HG02938 (cell line): ENCODE measurements around the gene CD69.

Experiments
- ATAC-seq: cut with Tn5 transposase; IDR thresholded peaks from one replicate; pipeline ENCODE4 v1.9.1; 2021; ENCODE audit warnings: mild to moderate bottlenecking, moderate library complexity; ENCODE audit not compliant: unreplicated experiment

CD69 gene

GRCh38 chr12:9782547-9783382 lies 22.1 kb upstream of the CD69 start:
- no peak for ATAC-seq

DNA sequence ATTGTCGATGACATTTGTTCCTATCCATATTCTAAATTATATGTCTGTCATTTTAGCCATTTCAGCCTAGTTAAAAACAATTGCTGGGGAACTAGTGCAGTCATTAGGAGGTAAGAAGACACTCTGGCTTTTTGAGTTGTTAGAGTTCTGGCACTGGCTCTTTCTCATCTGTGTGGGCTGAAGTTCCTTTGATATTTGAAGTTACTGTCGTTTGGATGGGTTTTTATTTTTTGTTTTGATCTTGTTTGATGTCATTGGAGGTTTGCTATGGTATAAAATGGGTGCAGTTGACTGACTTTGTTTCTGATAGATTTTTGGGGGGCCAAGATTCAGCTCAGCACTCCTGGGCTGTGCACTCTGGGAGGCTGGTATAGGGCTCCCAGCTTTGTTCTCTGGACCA lies 20.7 kb upstream of the CD69 start:
- ATAC-seq = no peak

GRCh38 chr12:9779209-9779608 lies 18.5 kb upstream of the CD69 start:
- no peak for ATAC-seq

- no peak for ATAC-seq
Observed at GRCh38 chr12:9776781-9777180, 16.1 kb upstream of the CD69 start.

- ATAC-seq = no peak
Observed at GRCh38 chr12:9773216-9773877, 12.6 kb upstream of the CD69 start.

DNA sequence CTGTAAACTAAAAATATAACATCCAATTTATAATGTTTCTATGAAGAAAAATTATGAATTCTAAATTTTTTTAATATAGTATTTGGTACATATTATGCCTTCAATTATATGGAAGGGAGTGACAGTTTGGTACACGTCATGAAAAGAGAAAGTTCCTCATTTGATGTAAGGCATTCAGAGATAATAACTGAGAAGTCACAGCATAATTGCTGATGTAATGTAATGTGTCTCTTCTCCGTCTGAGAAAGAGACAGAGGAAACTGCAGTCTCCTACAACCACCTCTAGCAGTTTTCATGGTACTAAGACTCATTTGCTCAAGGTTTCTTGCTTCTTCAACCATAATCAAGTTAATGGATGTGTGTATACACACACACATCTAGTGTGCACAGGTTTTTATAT lies 2.3 kb upstream of the CD69 start:
- ATAC-seq = no peak

GRCh38 chr12:9762369-9762768 lies 1.7 kb upstream of the CD69 start:
- ATAC-seq = no peak

DNA sequence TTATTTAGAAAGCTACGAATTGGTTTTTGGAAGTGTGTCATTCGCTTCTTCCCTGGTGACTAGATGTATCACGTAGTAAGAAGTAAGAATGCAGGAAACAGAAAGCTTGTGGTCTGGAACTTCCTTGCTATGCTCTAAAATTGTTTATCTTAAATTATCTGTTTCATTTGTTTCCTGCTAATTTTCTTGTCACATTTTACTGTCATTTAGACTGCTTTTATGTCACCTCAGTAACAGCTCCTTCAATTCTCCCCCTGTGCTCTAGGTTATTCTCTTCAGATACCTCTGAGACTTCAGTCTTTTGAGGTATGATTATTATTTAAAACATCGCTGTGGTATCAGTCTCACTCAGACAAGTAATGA lies 699 bp upstream of the CD69 start:
- no peak for ATAC-seq

DNA sequence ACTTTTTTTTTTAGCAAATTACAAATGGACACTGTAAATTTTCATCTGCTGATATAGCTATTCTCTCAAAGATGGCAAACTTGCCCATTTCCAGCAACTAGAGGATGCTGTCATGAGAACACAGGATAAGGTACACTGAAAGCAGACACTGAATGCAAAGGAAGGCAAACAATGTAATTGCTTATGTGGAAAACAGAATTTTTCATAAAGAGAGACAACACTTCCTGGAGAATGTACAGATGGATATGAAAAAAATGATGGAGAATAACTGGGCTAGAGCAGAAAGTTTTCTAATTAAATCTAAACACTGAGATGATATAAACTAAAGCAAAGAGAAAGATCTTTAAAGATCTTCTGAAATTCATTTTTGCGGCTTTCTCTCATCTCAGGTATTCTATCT lies 581 bp downstream of the CD69 start:
- ATAC-seq = no peak

DNA sequence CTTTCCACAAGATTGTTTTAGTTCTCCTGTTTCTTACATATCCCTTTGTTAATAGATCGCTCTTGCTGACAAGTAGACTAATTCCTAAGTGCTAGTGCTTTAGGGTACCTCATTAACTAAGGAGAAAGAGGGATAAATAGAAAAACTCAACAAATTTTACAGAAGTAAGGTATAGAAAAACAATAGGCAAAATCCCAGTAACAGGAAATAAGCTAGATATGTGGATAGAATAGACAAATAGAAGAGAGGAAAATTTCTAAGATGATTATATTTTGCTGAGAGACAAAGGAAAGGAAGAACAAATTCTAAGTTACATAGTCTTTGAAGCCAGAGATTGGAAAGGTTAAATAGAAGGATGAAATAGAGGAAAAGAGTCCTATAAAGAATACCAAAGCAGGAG lies 1.0 kb downstream of the CD69 start:
- ATAC-seq = no peak

- ATAC-seq = no peak
Observed at GRCh38 chr12:9758119-9758518, 2.6 kb downstream of the CD69 start.

GRCh38 chr12:9757433-9758025 lies 3.2 kb downstream of the CD69 start:
- ATAC-seq = no peak

DNA sequence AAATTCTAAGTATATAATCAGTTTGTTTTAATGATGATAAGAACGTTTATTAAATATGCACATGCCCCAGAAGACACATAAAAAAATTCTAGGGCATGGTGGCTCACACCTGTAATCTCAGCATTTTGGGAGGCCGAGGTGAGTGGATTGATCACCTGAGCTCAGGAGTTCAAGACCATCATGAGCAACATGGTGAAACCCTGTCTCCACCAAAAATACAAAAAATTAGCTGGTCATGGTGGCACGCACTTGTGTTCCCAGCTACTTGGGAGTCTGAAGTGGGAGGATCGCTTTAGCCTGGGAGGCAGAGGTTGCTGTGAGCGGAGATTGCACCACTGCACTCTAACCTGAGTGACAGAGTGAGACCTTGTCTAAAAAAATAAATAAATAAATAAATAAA lies 4.0 kb downstream of the CD69 start:
- ATAC-seq = no peak

DNA sequence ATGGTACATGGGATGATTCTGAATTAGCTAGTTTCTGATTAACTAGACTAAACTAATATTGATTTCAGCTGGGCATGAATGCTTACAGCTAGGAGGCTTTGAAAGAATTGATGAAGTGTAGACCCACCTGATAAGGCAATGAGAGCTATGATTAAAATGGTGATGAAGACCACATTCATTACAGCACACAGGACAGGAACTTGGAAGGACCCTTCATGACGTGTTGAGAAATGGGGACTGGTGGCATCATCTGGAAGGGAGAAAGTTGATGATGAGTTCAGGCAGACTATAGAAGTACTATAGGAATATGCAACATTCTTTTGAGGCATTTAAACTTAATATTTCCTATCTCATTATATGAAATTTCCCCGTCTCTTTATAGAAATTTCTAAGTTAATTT lies 4.5 kb downstream of the CD69 start:
- ATAC-seq = no peak

DNA sequence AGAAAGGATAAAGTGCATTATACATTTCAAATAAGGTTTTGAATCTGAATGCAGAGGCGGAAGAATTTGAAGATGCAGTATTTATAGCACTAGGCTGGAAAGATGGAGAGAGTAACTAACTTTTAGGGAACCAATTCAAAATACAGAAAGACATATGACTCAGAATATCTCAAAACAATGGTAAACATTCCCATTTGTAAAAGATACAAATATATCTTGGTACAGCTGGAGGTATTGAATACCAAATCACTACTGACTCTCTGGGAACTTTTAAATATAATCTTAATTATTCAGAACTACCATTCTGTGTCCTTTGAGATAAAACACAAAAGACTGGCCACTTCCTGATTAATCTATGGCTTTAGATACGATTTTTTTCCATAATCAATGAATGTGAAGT lies 5.1 kb downstream of the CD69 start:
- no peak for ATAC-seq

GRCh38 chr12:9755035-9755434 lies 5.7 kb downstream of the CD69 start:
- no peak for ATAC-seq

- ATAC-seq = no peak
Observed at GRCh38 chr12:9754099-9754927, 6.4 kb downstream of the CD69 start.

- no peak for ATAC-seq
Observed at GRCh38 chr12:9753498-9753897, 7.2 kb downstream of the CD69 start.

DNA sequence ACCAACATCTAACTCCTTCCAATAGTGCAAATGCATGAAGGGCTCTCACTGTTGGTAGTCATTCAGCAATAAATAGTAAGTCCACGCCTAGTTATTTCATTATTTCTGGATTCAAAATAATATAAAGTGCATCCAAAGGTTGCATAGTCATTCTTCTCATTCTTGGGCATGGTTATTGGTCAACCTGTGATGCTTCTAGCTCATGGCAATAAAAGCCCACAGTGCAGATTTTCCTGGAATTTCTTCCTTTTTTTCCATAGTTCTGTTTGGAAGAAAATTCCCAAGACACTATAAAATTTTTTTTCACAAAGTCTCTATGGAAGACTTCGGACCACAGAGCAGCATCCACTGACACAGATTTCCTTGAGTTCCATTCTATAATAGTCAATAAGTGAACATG lies 7.6 kb downstream of the CD69 start:
- no peak for ATAC-seq

GRCh38 chr12:9752145-9752933 lies 8.4 kb downstream of the CD69 start:
- no peak for ATAC-seq
